HG03354 (cell line): ENCODE data around the gene GAD1.

Source experiments
- ATAC-seq: cut with Tn5 transposase; IDR thresholded peaks from one replicate; pipeline ENCODE4 v1.9.1; 2021; ENCODE audit warnings: mild to moderate bottlenecking; ENCODE audit not compliant: unreplicated experiment, poor library complexity, severe bottlenecking

Gene GAD1

GRCh38 chr2:170817093-170818035 lies 677 bp downstream of the GAD1 start:
- ATAC-seq = no peak

- ATAC-seq = no peak
Observed at GRCh38 chr2:170818036-170818751, 1.5 kb downstream of the GAD1 start.

GRCh38 chr2:170818752-170819470 lies 2.2 kb downstream of the GAD1 start:
- no peak for ATAC-seq

- ATAC-seq = no peak
Observed at GRCh38 chr2:170819680-170820664, 3.3 kb downstream of the GAD1 start.

- ATAC-seq = no peak
Observed at GRCh38 chr2:170820757-170821530, 4.3 kb downstream of the GAD1 start.

- no peak for ATAC-seq
Observed at GRCh38 chr2:170821531-170822289, 5.0 kb downstream of the GAD1 start.

GRCh38 chr2:170822290-170823087 lies 5.8 kb downstream of the GAD1 start:
- ATAC-seq = no peak

GRCh38 chr2:170823088-170823897 lies 6.6 kb downstream of the GAD1 start:
- no peak for ATAC-seq

- ATAC-seq = no peak
Observed at GRCh38 chr2:170823898-170824215, 7.2 kb downstream of the GAD1 start.

- ATAC-seq = no peak
Observed at GRCh38 chr2:170824526-170825015, 7.9 kb downstream of the GAD1 start.

- ATAC-seq = no peak
Observed at GRCh38 chr2:170827841-170828532, 11.3 kb downstream of the GAD1 start.

- no peak for ATAC-seq
Observed at GRCh38 chr2:170828533-170828916, 11.8 kb downstream of the GAD1 start.

GRCh38 chr2:170829036-170829435 lies 12.3 kb downstream of the GAD1 start:
- no peak for ATAC-seq

- ATAC-seq = no peak
Observed at GRCh38 chr2:170830166-170830565, 13.5 kb downstream of the GAD1 start.

GRCh38 chr2:170831115-170831514 lies 14.4 kb downstream of the GAD1 start:
- ATAC-seq = no peak

GRCh38 chr2:170836027-170836426 lies 19.3 kb downstream of the GAD1 start:
- no peak for ATAC-seq
